GM19455 (cell line): ENCODE results near the gene LGSN.
A peak's percentile ranks its signal among the peaks of the same experiment; 100 is the strongest.
"Not testable (repeated sequence)": the region's sequence is repeated elsewhere in the genome, so short reads cannot be mapped to it uniquely, and the experiment has no call there.

Experiments used
- ATAC-seq: cut with Tn5 transposase; IDR thresholded peaks from one replicate; pipeline ENCODE4 v1.9.1; 2021; ENCODE audit not compliant: unreplicated experiment

LGSN gene

GRCh38 chr6:63306420-63306819 is 13.4 kb downstream of the LGSN start:
- no peak for ATAC-seq

- no peak for ATAC-seq
Observed at GRCh38 chr6:63305277-63305676, 14.5 kb downstream of the LGSN start.

- no peak for ATAC-seq
Observed at GRCh38 chr6:63303476-63303875, 16.3 kb downstream of the LGSN start.

GRCh38 chr6:63299667-63300066 is 20.1 kb downstream of the LGSN start:
- no peak for ATAC-seq

GRCh38 chr6:63295553-63296194 is 24.1 kb downstream of the LGSN start:
- no peak for ATAC-seq

GRCh38 chr6:63290492-63291058 is 29.2 kb downstream of the LGSN start:
- ATAC-seq = no peak

- no peak for ATAC-seq
Observed at GRCh38 chr6:63289269-63289872, 30.4 kb downstream of the LGSN start.

- ATAC-seq = no peak
Observed at GRCh38 chr6:63280639-63281180, 39.1 kb downstream of the LGSN start.

- no peak for ATAC-seq
Observed at GRCh38 chr6:63278916-63279315, 40.9 kb downstream of the LGSN start.

GRCh38 chr6:63275953-63276352 is 43.8 kb downstream of the LGSN start:
- ATAC-seq = no peak

- ATAC-seq = not testable (repeated sequence)
Observed at GRCh38 chr6:63274795-63275430, 44.9 kb downstream of the LGSN start.

GRCh38 chr6:63272397-63272796 is 47.4 kb downstream of the LGSN start:
- ATAC-seq = no peak

- peak; percentile 60 for ATAC-seq
Observed at GRCh38 chr6:63269470-63269869, 50.3 kb downstream of the LGSN start.

- ATAC-seq = peak; percentile 83
Observed at GRCh38 chr6:63268574-63268973, 51.2 kb downstream of the LGSN start.

- no peak for ATAC-seq
Observed at GRCh38 chr6:63267828-63268227, 52.0 kb downstream of the LGSN start.

GRCh38 chr6:63267046-63267445 is 52.7 kb downstream of the LGSN start:
- no peak for ATAC-seq

- no peak for ATAC-seq
Observed at GRCh38 chr6:63263444-63263843, 56.3 kb downstream of the LGSN start.

- no peak for ATAC-seq
Observed at GRCh38 chr6:63261820-63262219, 58.0 kb downstream of the LGSN start.

- ATAC-seq = no peak
Observed at GRCh38 chr6:63259153-63259552, 60.6 kb downstream of the LGSN start.

GRCh38 chr6:63249875-63250482 is 69.8 kb downstream of the LGSN start:
- no peak for ATAC-seq

- ATAC-seq = no peak
Observed at GRCh38 chr6:63246581-63246980, 73.2 kb downstream of the LGSN start.
